GM23338 (cell line): ENCODE results near the gene CYFIP1. TPM values are rescaled to one million over a fixed set of nuclear protein-coding genes. Genes with fewer than 3 reads are reported as not detected.

Source experiments
- CREB1 ChIP-seq: fragments of 250-450 bp; sonication (Bioruptor Pico); IDR thresholded peaks from 2 replicates; pipeline ENCODE4 v1.5.0; 2020; ENCODE audit warnings: low read depth, mild to moderate bottlenecking, moderate library complexity
- ETS1 ChIP-seq: IDR thresholded peaks from 2 replicates; pipeline ENCODE4 v1.6.1; 2016; ENCODE audit warnings: antibody characterized with exemption
- EZH2phosphoT487 ChIP-seq: fragments of 200-600 bp; sonication (generic); IDR thresholded peaks from one replicate; pipeline ENCODE4 v1.8.1; 2018; ENCODE audit warnings: antibody characterized with exemption; ENCODE audit not compliant: unreplicated experiment
- NANOG ChIP-seq: IDR thresholded peaks from 2 replicates; pipeline ENCODE4 v1.6.1; 2016; ENCODE audit warnings: antibody characterized with exemption, borderline replicate concordance
- POLR2AphosphoS5 ChIP-seq: IDR thresholded peaks from 2 replicates; pipeline ENCODE4 v1.6.1; 2016; ENCODE audit warnings: antibody characterized with exemption, low read depth
- REST ChIP-seq: IDR thresholded peaks from one replicate; pipeline ENCODE4 v1.6.1; 2018; ENCODE audit warnings: antibody characterized with exemption; ENCODE audit not compliant: unreplicated experiment
- STAT1 ChIP-seq: IDR thresholded peaks from one replicate; pipeline ENCODE4 v1.6.1; 2016; ENCODE audit warnings: antibody characterized with exemption; ENCODE audit not compliant: unreplicated experiment
- ZNF114 ChIP-seq: fragments of 250-450 bp; sonication (Bioruptor Pico); IDR thresholded peaks from 2 replicates; pipeline ENCODE4 v1.5.0; 2020; ENCODE audit warnings: mild to moderate bottlenecking, moderate library complexity
- ZNF331 ChIP-seq: fragments of 250-450 bp; sonication (Bioruptor Pico); IDR thresholded peaks from 2 replicates; pipeline ENCODE4 v1.5.0; 2020; ENCODE audit warnings: low read depth, mild to moderate bottlenecking, moderate library complexity
- ZNF462 ChIP-seq: fragments of 250-450 bp; sonication (Bioruptor Pico); IDR thresholded peaks from 2 replicates; pipeline ENCODE4 v1.5.0; 2020; ENCODE audit warnings: mild to moderate bottlenecking, moderate library complexity
- polyA plus RNA-seq: library from polyadenylated mRNA; unstranded; fragments of >200 nt; fragmentation: Nextera tagmentation; extraction: Ambion mirVana; gene quantifications from 2 replicates; pipeline ENCODE4 v1.2.1, GENCODE V29; 2016
- total RNA-seq: library from RNA; depleted of rRNA; stranded (reverse); fragments of >200 nt; shearing (Covaris generic); gene quantifications from 2 replicates; pipeline ENCODE4 v1.2.3, GENCODE V29; 2014

CYFIP1 gene
- total and polyA plus RNA-seq, 2 experiments from 2014 or later, result 20.0 to 73.9 TPM

GRCh38 chr15:22950256-22950990 lies 29.7 kb downstream of the CYFIP1 start (continued):
- TF ChIP-seq ZNF462, result no peak
- TF ChIP-seq ETS1, result no peak
- no peak for TF ChIP-seq ZNF114 (CRISPR knock-in tag)
- no peak for TF ChIP-seq NANOG
- TF ChIP-seq ZNF331 (CRISPR knock-in tag), result no peak
- TF ChIP-seq STAT1, result no peak
- TF ChIP-seq EZH2phosphoT487, result no peak
- no peak for TF ChIP-seq POLR2AphosphoS5
- TF ChIP-seq REST, result no peak
- no peak for TF ChIP-seq CREB1 (CRISPR knock-in tag)
